ENCODE data around the gene WDFY4. TPM values are rescaled to one million over a fixed set of nuclear protein-coding genes. Genes with fewer than 3 reads are reported as not detected.

Gene WDFY4
- total and polyA plus RNA-seq, 2 donors (not counting 3 experiments of a cell fraction or from before 2014, with no cell fraction given), result 10.1 to 10.2 TPM

- H3K9me3 ChIP-seq (replicated peaks; ENCODE audit: control insufficient read depth, insufficient read depth, low read length), result no peaks in the 10 kb centered on the region
- no peak overlapping the region for H3K4me3 ChIP-seq (replicated peaks in 1 of 3; ENCODE audit: insufficient read depth in 1 of 3, low read depth in 1 of 3, low read length in 3 of 3)
- no peak for TF ChIP-seq EZH2 (IDR thresholded peaks at IDR 0.05; ENCODE audit: borderline replicate concordance, low read depth, low read length, severe bottlenecking)
- no peak for TF ChIP-seq MYC (IDR thresholded peaks at IDR 0.05; ENCODE audit: low read depth, low read length)
- no peak for TF ChIP-seq CTCF (IDR thresholded peaks at IDR 0.05; ENCODE audit: extremely low read depth in 1 of 2, insufficient read depth in 1 of 2, low read depth in 1 of 2, low read length in 2 of 2)
- TF ChIP-seq POLR2AphosphoS5 (IDR thresholded peaks at IDR 0.05; ENCODE audit: insufficient read depth, low read depth, low read length), result no peak
- no peak for TF ChIP-seq JUN (IDR thresholded peaks at IDR 0.05; ENCODE audit: borderline replicate concordance, insufficient read depth, insufficient read length, low read depth)
- TF ChIP-seq FOS (IDR thresholded peaks at IDR 0.05; ENCODE audit: borderline replicate concordance, insufficient read depth, low read length), result no peak
- TF ChIP-seq GATA2 (IDR thresholded peaks at IDR 0.05; ENCODE audit: insufficient read depth, insufficient read length, low read depth, low read length), result no peak
- no peak for TF ChIP-seq POLR2A (IDR thresholded peaks at IDR 0.05; ENCODE audit: low read depth, low read length)
- TF ChIP-seq MAX (IDR thresholded peaks at IDR 0.05; ENCODE audit: insufficient read depth, insufficient read length), result no peak
- no peak overlapping the region for H3K4me2 ChIP-seq (ENCODE audit: insufficient read depth, low read length)
- no peaks in the 10 kb centered on the region for H3K27me3 ChIP-seq (ENCODE audit: control insufficient read depth in 2 of 2, insufficient read depth in 2 of 2, low read length in 2 of 2)
- no peaks in the 10 kb centered on the region for H3K79me2 ChIP-seq (ENCODE audit: control insufficient read depth, insufficient read depth, low read length)
- no peak overlapping the region for H2AFZ ChIP-seq (ENCODE audit: low read depth, low read length)
- dilution Hi-C loops (cut with MboI; ENCODE audit: extremely low pct_ligation_motif_present, low sequenced_read_pairs) (no loop called here), intact Hi-C loops (cut with micrococcal nuclease) (no loop called here)
- no TSS peak for BruUV-seq (replicated peaks)
- no peak for FAIRE-seq
- no peaks in the 10 kb centered on the region for H3K4me1 ChIP-seq (ENCODE audit: control insufficient read depth, extremely low read depth, insufficient read depth, low read length)
- no peaks in the 10 kb centered on the region for H3K9me1 ChIP-seq (replicated peaks; ENCODE audit: control insufficient read depth, extremely low read depth, insufficient read depth, low read length)
- no peaks in the 10 kb centered on the region for H4K20me1 ChIP-seq (replicated peaks; ENCODE audit: control insufficient read depth, extremely low read depth, insufficient read depth, low read length)
- CTCF ChIA-PET, result no interaction called here
- POLR2A ChIA-PET, result no interaction called here
- DNase-seq (ENCODE audit: low read depth, low spot score), result no peak
- H3K36me3 ChIP-seq (ENCODE audit: control insufficient read depth in 2 of 2, extremely low read depth in 1 of 2, insufficient read depth in 2 of 2, low read length in 2 of 2), result no peaks in the 10 kb centered on the region
- H3K27ac ChIP-seq (ENCODE audit: insufficient read depth, low read depth, low read length), result no peak overlapping the region
- no peak overlapping the region for H3K9ac ChIP-seq (replicated peaks; ENCODE audit: extremely low read depth, insufficient read depth, low read length)
These were observed 90.5 kb downstream of the WDFY4 start for GRCh38 chr10:48775206-48775517.
